CD14-positive monocyte (primary cell): Measurements from ENCODE around the gene NIT1. TPM values are rescaled to one million over a fixed set of nuclear protein-coding genes. Genes with fewer than 3 reads are reported as not detected.

ENCODE experiments used
- DNase-seq, 3 donors: peaks; one replicate each; pipeline ENCODE4 v3.0.0-alpha.2; 2011 to 2022
- H2AFZ ChIP-seq: 2 replicates; pipeline ENCODE4 v1.6.0; 2012; ENCODE audit warnings: mild to moderate bottlenecking, low read depth, low read length, inconsistent platforms; ENCODE audit not compliant: insufficient read depth, poor library complexity, severe bottlenecking
- H3K27ac ChIP-seq, 2 donors: 1 replicate in 1 of 2; 2 replicates in 1 of 2; pipeline ENCODE4 v1.5.1; 2012 to 2013; ENCODE audit warnings: low read length in 2 of 2, control low read depth in 1 of 2, inconsistent platforms in 1 of 2, low read depth in 1 of 2, mild to moderate bottlenecking in 1 of 2
- H3K27me3 ChIP-seq, 2 donors: one replicate each; pipeline versions ENCODE4 v1.6.0 to v1.6.1; 2011 to 2013; ENCODE audit warnings: low read length in 2 of 2; ENCODE audit not compliant: control insufficient read depth in 2 of 2, insufficient read depth in 2 of 2
- H3K36me3 ChIP-seq, 2 donors: replicated peaks in 1 of 2; 1 replicate in 1 of 2; 2 replicates in 1 of 2; pipeline versions ENCODE4 v1.5.1 to v1.6.1; 2012 to 2013; ENCODE audit warnings: low read length in 2 of 2, control low read depth in 1 of 2, inconsistent platforms in 1 of 2, mild to moderate bottlenecking in 1 of 2; ENCODE audit not compliant: insufficient read depth in 2 of 2, control insufficient read depth in 1 of 2
- H3K4me1 ChIP-seq, 2 donors: 1 replicate in 1 of 2; 2 replicates in 1 of 2; pipeline versions ENCODE4 v1.5.1 to v1.6.1; 2012 to 2013; ENCODE audit warnings: low read length in 2 of 2, control low read depth in 1 of 2, inconsistent platforms in 1 of 2, mild to moderate bottlenecking in 1 of 2, moderate library complexity in 1 of 2; ENCODE audit not compliant: insufficient read depth in 2 of 2, control insufficient read depth in 1 of 2
- H3K4me2 ChIP-seq: replicated peaks from 2 replicates; pipeline ENCODE3; 2012; ENCODE audit warnings: low read length, moderate library complexity, mild to moderate bottlenecking; ENCODE audit not compliant: poor library complexity, severe bottlenecking; ENCODE audit errors: extremely low read depth
- H3K4me3 ChIP-seq, 3 experiments: fragments of 200-600 bp in 1 of 3; sonication (generic) in 1 of 3; replicated peaks in 1 of 3; 1 replicate in 2 of 3; 2 replicates in 1 of 3; pipeline ENCODE4 v1.5.1; 2011 to 2013; ENCODE audit warnings: low read length in 3 of 3, mild to moderate bottlenecking in 3 of 3, control low read depth in 2 of 3, low read depth in 2 of 3, inconsistent platforms in 1 of 3, moderate library complexity in 1 of 3
- H3K79me2 ChIP-seq: 2 replicates; pipeline ENCODE4 v1.6.0; 2012; ENCODE audit warnings: mild to moderate bottlenecking, control low read depth, inconsistent platforms, low read length, moderate library complexity; ENCODE audit not compliant: insufficient read depth
- H3K9ac ChIP-seq: 2 replicates; pipeline ENCODE4 v1.6.0; 2017; ENCODE audit warnings: low read length, mild to moderate bottlenecking; ENCODE audit not compliant: insufficient read depth, poor library complexity, severe bottlenecking
- H3K9me3 ChIP-seq, 2 donors: replicated peaks in 1 of 2; 1 replicate in 1 of 2; 2 replicates in 1 of 2; pipeline versions ENCODE4 v1.5.1 to v1.6.1; 2012 to 2013; ENCODE audit warnings: low read length in 2 of 2, control low read depth in 1 of 2; ENCODE audit not compliant: control insufficient read depth in 1 of 2, insufficient read depth in 1 of 2
- H4K20me1 ChIP-seq: 2 replicates; pipeline ENCODE4 v1.6.0; 2012; ENCODE audit warnings: mild to moderate bottlenecking, low read length, control low read depth, moderate library complexity; ENCODE audit not compliant: insufficient read depth
- H3K27ac Mint-ChIP-seq, 7 donors: one replicate each; pipeline ENCODE4 v1.8.0; 2020; ENCODE audit warnings: mild to moderate bottlenecking in 7 of 7, mixed read lengths in 7 of 7, moderate library complexity in 6 of 7, inconsistent platforms in 2 of 7
- H3K27me3 Mint-ChIP-seq, 3 donors: one replicate each; pipeline ENCODE4 v1.8.0; 2021 to 2022; ENCODE audit warnings: low read depth in 3 of 3, mild to moderate bottlenecking in 3 of 3, mixed read lengths in 3 of 3, moderate library complexity in 3 of 3, inconsistent platforms in 1 of 3
- H3K36me3 Mint-ChIP-seq, 2 donors: one replicate each; pipeline ENCODE4 v1.8.0; 2020; ENCODE audit warnings: mixed read lengths in 2 of 2, inconsistent platforms in 1 of 2, mild to moderate bottlenecking in 1 of 2
- H3K4me1 Mint-ChIP-seq: one replicate; pipeline ENCODE4 v1.8.0; 2020; ENCODE audit warnings: mild to moderate bottlenecking, mixed read lengths
- H3K4me3 Mint-ChIP-seq, 2 donors: one replicate each; pipeline ENCODE4 v1.8.0; 2020; ENCODE audit warnings: mild to moderate bottlenecking in 2 of 2, mixed read lengths in 2 of 2, moderate library complexity in 1 of 2
- H3K9me3 Mint-ChIP-seq, 7 donors: one replicate each; pipeline ENCODE4 v1.8.0; 2020 to 2022; ENCODE audit warnings: mixed read lengths in 7 of 7, mild to moderate bottlenecking in 6 of 7, moderate library complexity in 6 of 7, inconsistent platforms in 2 of 7
- CTCF ChIP-seq: fragments of 200-600 bp; IDR thresholded peaks from one replicate; pipeline ENCODE4 v1.8.0; 2022; ENCODE audit warnings: antibody characterized with exemption, mild to moderate bottlenecking
- WGBS: methylation state at CpG from one replicate; pipeline ENCODE4 v1.1.5; 2013; ENCODE audit warnings: missing lambda C conversion rate; ENCODE audit not compliant: insufficient coverage; 5-methylcytosine and 5-hydroxymethylcytosine counted together
- intact Hi-C, 2 donors: fragments of 100-400 bp; cut with micrococcal nuclease; formaldehyde crosslinking; loops; one replicate each; pipeline versions ENCODE4 v1.15.0 to v1.15.1; 2023
- polyA plus RNA-seq, 3 donors: library from polyadenylated mRNA; depleted of rRNA in 1 of 3; unstranded in 2 of 3; stranded (reverse) in 1 of 3; fragments of 300-500 nt in 2 of 3; fragments of >200 nt in 1 of 3; fragmentation: Illumina TruSeq in 2 of 3; gene quantifications; 1 replicate in 2 of 3; 2 replicates in 1 of 3; pipeline ENCODE4 v1.2.3, GENCODE V29; 2012 to 2021

NIT1 gene
- polyA plus RNA-seq, 3 donors: 28.4 to 84.7 (median 35.7) TPM

- Histone ChIP-seq H2AFZ (no peak overlapping the region), H4K20me1 (no peaks in the 10 kb centered on the region), H3K36me3 (no peaks in the 10 kb centered on the region), H3K79me2 (no peaks in the 10 kb centered on the region), H3K9ac (no peak overlapping the region), H3K27me3 (no peaks in the 10 kb centered on the region), H3K27ac (no peak overlapping the region), H3K4me3 (no peak overlapping the region), H3K9me3 (no peaks in the 10 kb centered on the region), H3K4me2 (no peak overlapping the region), H3K4me1 (peaks cover 20 to 28% of the 10 kb centered on the region in 2 donors)
- intact Hi-C loops: no loop called here
- H3K36me3 Mint-ChIP-seq: peaks cover 3% of the 10 kb centered on the region in 2 donors
- no peak overlapping the region for H3K4me3 Mint-ChIP-seq
- peaks cover 52% of the 10 kb centered on the region for H3K4me1 Mint-ChIP-seq
- H3K27me3 Mint-ChIP-seq: peaks cover 1 to 7% (median 4%) of the 10 kb centered on the region in 3 donors
- DNase-seq: no peak
- no peak overlapping the region for H3K27ac Mint-ChIP-seq
- TF ChIP-seq CTCF: no peak
- H3K9me3 Mint-ChIP-seq: peaks cover 0 to 2% (median 0%) of the 10 kb centered on the region in 7 donors
- WGBS: 100% methylated on average over 2 of the region's 3 CpGs
Measured at GRCh38 chr1:161090617-161091016, 27.3 kb upstream of the NIT1 start.

- Histone ChIP-seq H3K4me2 (no peak overlapping the region), H3K79me2 (no peaks in the 10 kb centered on the region), H3K9ac (no peak overlapping the region), H3K27me3 (no peaks in the 10 kb centered on the region), H3K27ac (no peak overlapping the region), H3K9me3 (no peaks in the 10 kb centered on the region), H3K4me3 (no peak overlapping the region), H2AFZ (no peak overlapping the region), H4K20me1 (no peaks in the 10 kb centered on the region), H3K4me1 (peaks cover 25 to 33% of the 10 kb centered on the region in 2 donors), H3K36me3 (no peaks in the 10 kb centered on the region)
- Mint-ChIP-seq H3K27me3 (peaks cover 0 to 10% (median 4%) of the 10 kb centered on the region in 3 donors), H3K4me1 (peaks cover 55% of the 10 kb centered on the region), H3K36me3 (peaks cover 0 to 3% of the 10 kb centered on the region in 2 donors), H3K9me3 (peaks cover 0 to 2% (median 0%) of the 10 kb centered on the region in 7 donors), H3K27ac (no peak overlapping the region), H3K4me3 (no peak overlapping the region)
- no peak for DNase-seq
- intact Hi-C loops: no loop called here
- TF ChIP-seq CTCF: no peak
- 100% methylated on average over 4 of the region's 5 CpGs for WGBS
Measured at GRCh38 chr1:161091093-161091492, 26.8 kb upstream of the NIT1 start.
